HG02852 (cell line): ENCODE measurements around the gene UPK1A.
"Not testable (repeated sequence)": the region's sequence is repeated elsewhere in the genome, so short reads cannot be mapped to it uniquely, and the experiment has no call there.

Experiments
- ATAC-seq: cut with Tn5 transposase; IDR thresholded peaks from one replicate; pipeline ENCODE4 v1.9.1; 2021; ENCODE audit warnings: mild to moderate bottlenecking, moderate library complexity; ENCODE audit not compliant: unreplicated experiment

The UPK1A gene

GRCh38 chr19:35644206-35644986 lies 21.9 kb upstream of the UPK1A start:
- peak; percentile 63 for ATAC-seq

GRCh38 chr19:35644987-35645679 lies 21.2 kb upstream of the UPK1A start:
- ATAC-seq = no peak

GRCh38 chr19:35645680-35646511 lies 20.4 kb upstream of the UPK1A start:
- ATAC-seq = no peak

GRCh38 chr19:35648017-35648961 lies 18.0 kb upstream of the UPK1A start, which contains the start of gene COX6B1:
COX6B1 (plus strand) TSS chr19:35648323; CDS start chr19:35651244, 2,921 bp downstream.
- ATAC-seq = peak; percentile 59

GRCh38 chr19:35650581-35650980 lies 15.7 kb upstream of the UPK1A start:
- no peak for ATAC-seq

- not testable (repeated sequence) for ATAC-seq
Measured at GRCh38 chr19:35654828-35655227, 11.5 kb upstream of the UPK1A start.

- ATAC-seq = no peak
Measured at GRCh38 chr19:35655600-35655999, 10.7 kb upstream of the UPK1A start.

GRCh38 chr19:35656700-35657099 lies 9.6 kb upstream of the UPK1A start:
- ATAC-seq = no peak

GRCh38 chr19:35657904-35658700 lies 8.2 kb upstream of the UPK1A start:
- ATAC-seq = no peak

GRCh38 chr19:35661995-35662340 lies 4.3 kb upstream of the UPK1A start:
- no peak for ATAC-seq

GRCh38 chr19:35663981-35664380 lies 2.3 kb upstream of the UPK1A start:
- no peak for ATAC-seq

- no peak for ATAC-seq
Measured at GRCh38 chr19:35665157-35665556, 1.2 kb upstream of the UPK1A start.

- no peak for ATAC-seq
Measured at GRCh38 chr19:35665604-35666003, 713 bp upstream of the UPK1A start.

- no peak for ATAC-seq
Measured at GRCh38 chr19:35669566-35669965, 3.2 kb downstream of the UPK1A start.

GRCh38 chr19:35669974-35670373 lies 3.7 kb downstream of the UPK1A start:
- ATAC-seq = no peak

GRCh38 chr19:35670686-35671085 lies 4.4 kb downstream of the UPK1A start:
- ATAC-seq = no peak

- ATAC-seq = no peak
Measured at GRCh38 chr19:35671818-35672217, 5.5 kb downstream of the UPK1A start.

GRCh38 chr19:35673121-35673804 lies 6.9 kb downstream of the UPK1A start:
- ATAC-seq = no peak

GRCh38 chr19:35675589-35676140 lies 9.3 kb downstream of the UPK1A start:
- no peak for ATAC-seq
